Fibroblast of skin of abdomen (primary cell): ENCODE results near the gene NXPH3.
A peak's percentile ranks its signal among the peaks of the same experiment; 100 is the strongest.

Experiments used
- DNase-seq: peaks from one replicate; pipeline ENCODE4 v3.0.0-alpha.2; 2013

The NXPH3 gene

GRCh38 chr17:49595328-49595727, 19.7 kb downstream of the NXPH3 start:
- DNase-seq = no peak

- DNase-seq = no peak
Measured at GRCh38 chr17:49595980-49596379, 20.3 kb downstream of the NXPH3 start.

GRCh38 chr17:49596613-49597244, 21.1 kb downstream of the NXPH3 start:
- no peak for DNase-seq

GRCh38 chr17:49597436-49597835, 21.8 kb downstream of the NXPH3 start:
- DNase-seq = no peak

GRCh38 chr17:49597928-49598655, 22.4 kb downstream of the NXPH3 start:
- no peak for DNase-seq

GRCh38 chr17:49598918-49599317, 23.2 kb downstream of the NXPH3 start:
- DNase-seq = no peak

GRCh38 chr17:49600949-49601348, 25.3 kb downstream of the NXPH3 start:
- DNase-seq = no peak

- no peak for DNase-seq
Measured at GRCh38 chr17:49602783-49603182, 27.1 kb downstream of the NXPH3 start.

- no peak for DNase-seq
Measured at GRCh38 chr17:49603238-49603637, 27.6 kb downstream of the NXPH3 start.

- DNase-seq = no peak
Measured at GRCh38 chr17:49603720-49604119, 28.0 kb downstream of the NXPH3 start.

GRCh38 chr17:49604314-49604869, 28.7 kb downstream of the NXPH3 start:
- DNase-seq = no peak

- no peak for DNase-seq
Measured at GRCh38 chr17:49610883-49611584, 35.4 kb downstream of the NXPH3 start.

- DNase-seq = no peak
Measured at GRCh38 chr17:49612726-49613125, 37.1 kb downstream of the NXPH3 start.

- no peak for DNase-seq
Measured at GRCh38 chr17:49613182-49613800, 37.6 kb downstream of the NXPH3 start.

- no peak for DNase-seq
Measured at GRCh38 chr17:49616086-49616485, 40.4 kb downstream of the NXPH3 start.

- peak; percentile 72 for DNase-seq
Measured at GRCh38 chr17:49616601-49617131, 41.0 kb downstream of the NXPH3 start.

GRCh38 chr17:49618028-49618611, 42.4 kb downstream of the NXPH3 start:
- DNase-seq = peak; percentile 3

- no peak for DNase-seq
Measured at GRCh38 chr17:49621420-49621819, 45.7 kb downstream of the NXPH3 start.

GRCh38 chr17:49621946-49622529, 46.4 kb downstream of the NXPH3 start:
- DNase-seq = no peak

GRCh38 chr17:49624896-49625295, 49.2 kb downstream of the NXPH3 start:
- DNase-seq = peak; percentile 46

GRCh38 chr17:49629447-49629846, 53.8 kb downstream of the NXPH3 start:
- no peak for DNase-seq
